Neuron (in vitro differentiated cells): ENCODE data around the gene FNDC3B.

Experiments
- H2AFZ ChIP-seq: one replicate; pipeline ENCODE4 v1.6.1; 2013; ENCODE audit warnings: low read depth, mild to moderate bottlenecking, inconsistent platforms, low read length, moderate library complexity
- H3K27me3 ChIP-seq: one replicate; pipeline ENCODE4 v1.6.1; 2013; ENCODE audit warnings: low read length; ENCODE audit not compliant: insufficient read depth
- H3K36me3 ChIP-seq: one replicate; pipeline ENCODE4 v1.6.1; 2013; ENCODE audit warnings: low read length; ENCODE audit not compliant: insufficient read depth
- H3K4me1 ChIP-seq: one replicate; pipeline ENCODE4 v1.6.1; 2013; ENCODE audit warnings: low read length; ENCODE audit not compliant: insufficient read depth
- H3K4me3 ChIP-seq: 2 replicates; pipeline ENCODE4 v1.5.1; 2013; ENCODE audit warnings: mild to moderate bottlenecking, low read length, moderate library complexity
- H3K9me3 ChIP-seq: one replicate; pipeline ENCODE4 v1.6.1; 2013; ENCODE audit warnings: low read length

The FNDC3B gene

GRCh38 chr3:172259111-172259541 is 219.7 kb downstream of the FNDC3B start:
- Histone ChIP-seq H3K36me3 (peaks cover 23% of the 10 kb centered on the region), H3K4me3 (no peak overlapping the region), H2AFZ (no peak overlapping the region), H3K27me3 (no peaks in the 10 kb centered on the region), H3K9me3 (no peaks in the 10 kb centered on the region), H3K4me1 (peaks cover 18% of the 10 kb centered on the region)

- no peak overlapping the region for H3K4me3 ChIP-seq
- peaks cover 18% of the 10 kb centered on the region for H3K4me1 ChIP-seq
- no peaks in the 10 kb centered on the region for H3K27me3 ChIP-seq
- peaks cover 19% of the 10 kb centered on the region for H3K36me3 ChIP-seq
- no peaks in the 10 kb centered on the region for H3K9me3 ChIP-seq
- no peak overlapping the region for H2AFZ ChIP-seq
Observed at GRCh38 chr3:172259726-172260248, 220.4 kb downstream of the FNDC3B start.

GRCh38 chr3:172260381-172260780 is 221.0 kb downstream of the FNDC3B start:
- Histone ChIP-seq H3K27me3 (no peaks in the 10 kb centered on the region), H2AFZ (no peak overlapping the region), H3K9me3 (no peaks in the 10 kb centered on the region), H3K4me1 (peaks cover 18% of the 10 kb centered on the region), H3K36me3 (peaks cover 17% of the 10 kb centered on the region), H3K4me3 (no peak overlapping the region)

- Histone ChIP-seq H3K27me3 (no peaks in the 10 kb centered on the region), H3K4me3 (no peak overlapping the region), H3K4me1 (peaks cover 18% of the 10 kb centered on the region), H3K36me3 (peaks cover 15% of the 10 kb centered on the region), H3K9me3 (no peaks in the 10 kb centered on the region), H2AFZ (no peak overlapping the region)
Observed at GRCh38 chr3:172261054-172261453, 221.7 kb downstream of the FNDC3B start.

- Histone ChIP-seq H3K36me3 (peaks cover 22% of the 10 kb centered on the region), H3K4me1 (peaks cover 16% of the 10 kb centered on the region), H3K27me3 (no peaks in the 10 kb centered on the region), H3K9me3 (peaks cover 5% of the 10 kb centered on the region), H3K4me3 (no peak overlapping the region), H2AFZ (no peak overlapping the region)
Observed at GRCh38 chr3:172262991-172263608, 223.7 kb downstream of the FNDC3B start.

- no peak overlapping the region for H3K4me3 ChIP-seq
- H3K4me1 ChIP-seq: peaks cover 9% of the 10 kb centered on the region
- no peaks in the 10 kb centered on the region for H3K27me3 ChIP-seq
- no peak overlapping the region for H2AFZ ChIP-seq
- peaks cover 26% of the 10 kb centered on the region for H3K36me3 ChIP-seq
- H3K9me3 ChIP-seq: peaks cover 5% of the 10 kb centered on the region
Observed at GRCh38 chr3:172263781-172264486, 224.6 kb downstream of the FNDC3B start.

GRCh38 chr3:172266103-172266502 is 226.7 kb downstream of the FNDC3B start:
- Histone ChIP-seq H3K36me3 (peaks cover 23% of the 10 kb centered on the region), H2AFZ (no peak overlapping the region), H3K4me1 (no peaks in the 10 kb centered on the region), H3K4me3 (no peak overlapping the region), H3K9me3 (peaks cover 5% of the 10 kb centered on the region), H3K27me3 (no peaks in the 10 kb centered on the region)

GRCh38 chr3:172268425-172268824 is 229.0 kb downstream of the FNDC3B start:
- Histone ChIP-seq H3K36me3 (peaks cover 17% of the 10 kb centered on the region), H2AFZ (no peak overlapping the region), H3K27me3 (no peaks in the 10 kb centered on the region), H3K4me3 (no peak overlapping the region), H3K4me1 (no peaks in the 10 kb centered on the region), H3K9me3 (peaks cover 5% of the 10 kb centered on the region)

- H3K36me3 ChIP-seq: peaks cover 14% of the 10 kb centered on the region
- no peaks in the 10 kb centered on the region for H3K4me1 ChIP-seq
- no peaks in the 10 kb centered on the region for H3K27me3 ChIP-seq
- H3K9me3 ChIP-seq: peaks cover 5% of the 10 kb centered on the region
- no peak overlapping the region for H2AFZ ChIP-seq
- no peak overlapping the region for H3K4me3 ChIP-seq
Observed at GRCh38 chr3:172268868-172269267, 229.5 kb downstream of the FNDC3B start.

GRCh38 chr3:172270557-172271166 is 231.3 kb downstream of the FNDC3B start:
- H3K4me1 ChIP-seq: no peaks in the 10 kb centered on the region
- peaks cover 14% of the 10 kb centered on the region for H3K36me3 ChIP-seq
- no peaks in the 10 kb centered on the region for H3K27me3 ChIP-seq
- H3K4me3 ChIP-seq: no peak overlapping the region
- H3K9me3 ChIP-seq: peaks cover 5% of the 10 kb centered on the region
- no peak overlapping the region for H2AFZ ChIP-seq

- Histone ChIP-seq H2AFZ (no peak overlapping the region), H3K9me3 (peaks cover 3% of the 10 kb centered on the region), H3K4me3 (no peak overlapping the region), H3K4me1 (no peaks in the 10 kb centered on the region), H3K36me3 (peaks cover 15% of the 10 kb centered on the region), H3K27me3 (no peaks in the 10 kb centered on the region)
Observed at GRCh38 chr3:172271386-172271976, 232.1 kb downstream of the FNDC3B start.

GRCh38 chr3:172272698-172273097 is 233.3 kb downstream of the FNDC3B start:
- H3K36me3 ChIP-seq: peaks cover 7% of the 10 kb centered on the region
- no peak overlapping the region for H3K4me3 ChIP-seq
- H3K27me3 ChIP-seq: no peaks in the 10 kb centered on the region
- no peaks in the 10 kb centered on the region for H3K4me1 ChIP-seq
- no peak overlapping the region for H2AFZ ChIP-seq
- no peaks in the 10 kb centered on the region for H3K9me3 ChIP-seq

GRCh38 chr3:172273378-172273777 is 234.0 kb downstream of the FNDC3B start:
- Histone ChIP-seq H3K9me3 (no peaks in the 10 kb centered on the region), H3K4me1 (no peaks in the 10 kb centered on the region)

More at GRCh38 chr3:172273378-172273777, 234.0 kb downstream of the FNDC3B start:
- peaks cover 7% of the 10 kb centered on the region for H3K36me3 ChIP-seq
- H2AFZ ChIP-seq: no peak overlapping the region
- no peak overlapping the region for H3K4me3 ChIP-seq
- no peaks in the 10 kb centered on the region for H3K27me3 ChIP-seq
